MM.1S (cell line): Measurements from ENCODE around the gene LRRTM4.

Experiments
- CTCF ChIP-seq: fragments of 300-600 bp; sonication (generic); IDR thresholded peaks from 2 replicates; pipeline ENCODE4 v1.5.1; 2016; ENCODE audit warnings: antibody characterized with exemption, low read length, mixed read lengths
- EZH2phosphoT487 ChIP-seq: fragments of 300-600 bp; sonication (generic); IDR thresholded peaks from 2 replicates; pipeline ENCODE4 v1.6.1; 2018; ENCODE audit warnings: antibody characterized with exemption, low read length

DNA sequence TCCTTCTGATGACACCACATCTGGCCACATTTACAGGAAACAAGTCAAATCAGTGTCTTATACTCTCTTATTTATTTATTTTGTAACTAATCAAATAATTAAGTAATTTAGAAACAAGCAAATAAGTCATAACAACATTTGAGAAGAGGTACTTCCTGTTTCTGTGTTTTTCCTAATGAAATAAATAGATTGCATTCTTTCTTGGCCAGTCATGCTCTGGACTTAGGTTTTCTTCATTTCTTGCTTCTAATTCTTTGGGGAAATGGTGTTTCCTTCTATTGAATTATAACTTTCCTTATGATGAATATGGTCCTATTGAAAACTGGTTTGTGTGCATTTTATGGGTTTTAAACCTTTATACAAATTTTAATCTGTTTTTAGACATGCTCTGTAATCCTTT is 546.4 kb downstream of the LRRTM4 start:
- TF ChIP-seq CTCF (no peak), EZH2phosphoT487 (no peak)
